AG20443 (cell line): Measurements from ENCODE around the gene ESPL1.
A peak's percentile ranks its signal among the peaks of the same experiment; 100 is the strongest.
"Not testable (repeated sequence)": the region's sequence is repeated elsewhere in the genome, so short reads cannot be mapped to it uniquely, and the experiment has no call there.

Source experiments
- DNase-seq: peaks from one replicate; pipeline ENCODE4 v3.0.0; 2012; ENCODE audit warnings: low spot score, mixed read lengths

The ESPL1 gene

GRCh38 chr12:53258541-53259539, 9.3 kb upstream of the ESPL1 start:
- DNase-seq = no peak

- no peak for DNase-seq
Observed at GRCh38 chr12:53259891-53260290, 8.2 kb upstream of the ESPL1 start.

- no peak for DNase-seq
Observed at GRCh38 chr12:53265783-53266182, 2.3 kb upstream of the ESPL1 start.

GRCh38 chr12:53267306-53267998, 647 bp upstream of the ESPL1 start:
- DNase-seq = no peak

- DNase-seq = peak; percentile 34
Observed at GRCh38 chr12:53268630-53269562, 797 bp downstream of the ESPL1 start.

DNA sequence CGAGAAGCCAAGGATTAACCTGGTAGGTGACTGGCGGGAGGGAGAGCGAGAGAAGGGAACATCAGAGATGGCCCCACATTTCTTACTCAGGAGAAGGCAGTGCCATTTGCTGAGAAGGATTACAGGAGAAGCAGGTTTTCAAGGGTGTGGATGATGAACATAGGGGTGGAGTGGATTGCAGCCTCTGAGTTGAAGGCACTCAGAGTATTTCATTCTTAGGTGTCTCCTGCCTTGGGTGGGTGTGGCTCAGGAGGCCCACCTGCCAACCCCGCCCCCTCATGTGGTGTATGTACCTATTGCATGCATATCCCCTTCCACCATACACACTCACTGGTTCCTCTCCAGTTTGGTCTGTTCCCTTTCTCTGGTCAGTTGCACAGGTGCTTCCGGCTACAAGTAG, 6.3 kb downstream of the ESPL1 start:
- DNase-seq = no peak

DNA sequence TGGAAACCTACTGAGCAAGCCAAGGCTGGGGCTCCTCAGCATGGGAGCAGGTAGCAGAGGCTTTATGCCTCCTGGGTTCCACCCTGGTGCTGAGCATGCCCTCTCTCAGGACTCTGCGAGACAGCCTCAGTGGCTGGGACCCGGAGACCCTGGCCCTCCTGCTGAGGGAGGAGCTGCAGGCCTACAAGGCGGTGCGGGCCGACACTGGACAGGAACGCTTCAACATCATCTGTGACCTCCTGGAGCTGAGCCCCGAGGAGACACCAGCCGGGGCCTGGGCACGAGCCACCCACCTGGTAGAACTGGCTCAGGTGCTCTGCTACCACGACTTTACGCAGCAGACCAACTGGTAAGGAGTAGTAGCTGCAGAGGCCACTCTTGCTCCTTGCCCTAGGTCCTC, 8.4 kb downstream of the ESPL1 start:
- no peak for DNase-seq

- DNase-seq = no peak
Observed at GRCh38 chr12:53277981-53278380, 9.9 kb downstream of the ESPL1 start.

DNA sequence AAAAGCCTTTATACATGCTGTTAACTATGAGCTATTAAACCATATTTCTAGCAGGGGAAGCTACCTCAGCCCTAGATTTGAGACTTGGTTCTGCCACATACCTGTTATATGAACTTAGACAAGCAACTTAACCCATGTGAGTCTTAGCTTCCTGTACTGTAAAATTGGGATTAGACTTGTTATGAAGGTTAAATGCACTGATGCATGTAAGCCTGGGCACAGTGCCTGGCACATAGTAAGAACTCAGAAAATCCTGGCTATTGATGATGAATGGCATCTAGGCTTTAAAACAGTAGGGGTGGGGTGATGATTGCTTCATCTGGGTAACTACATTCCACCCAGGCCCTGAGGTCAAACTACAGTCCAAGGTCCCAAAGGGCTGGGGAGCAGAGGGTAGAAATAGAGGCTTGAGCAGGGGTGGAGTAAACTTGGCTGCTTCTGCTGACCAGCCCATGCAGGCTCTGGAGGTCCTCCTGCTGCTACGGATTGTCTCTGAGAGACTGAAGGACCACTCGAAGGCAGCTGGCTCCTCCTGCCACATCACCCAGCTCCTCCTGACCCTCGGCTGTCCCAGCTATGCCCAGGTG, 11.3 kb downstream of the ESPL1 start:
- DNase-seq = no peak

DNA sequence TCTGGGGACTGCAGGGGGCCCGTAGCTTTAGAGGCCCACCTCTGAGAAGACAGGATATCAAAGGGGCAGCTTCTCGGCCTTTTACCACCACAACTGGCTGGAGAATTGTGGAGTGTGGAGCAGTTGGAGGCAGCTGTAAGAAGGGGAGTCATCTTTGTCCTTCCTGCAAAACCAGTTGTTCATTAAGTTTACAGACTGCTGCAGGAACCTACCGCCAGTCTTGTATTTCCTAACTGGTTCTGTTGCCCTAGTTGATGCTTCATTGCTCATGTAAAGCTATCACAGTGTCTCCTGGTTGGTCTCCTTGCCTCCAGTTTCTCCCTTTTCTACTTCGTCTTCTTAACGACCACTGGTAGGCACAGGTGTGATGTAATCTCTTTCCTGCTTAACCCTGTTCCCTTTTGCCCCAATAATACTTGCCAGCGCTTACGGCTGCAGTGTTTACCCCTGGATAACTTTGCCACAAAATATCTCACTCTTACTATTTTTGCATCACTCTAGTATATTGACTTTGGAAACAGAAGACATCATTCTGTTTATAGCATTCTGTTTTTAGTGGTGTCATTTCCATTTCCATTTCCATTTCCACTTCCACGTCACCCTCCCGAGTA, 11.9 kb downstream of the ESPL1 start:
- no peak for DNase-seq

DNA sequence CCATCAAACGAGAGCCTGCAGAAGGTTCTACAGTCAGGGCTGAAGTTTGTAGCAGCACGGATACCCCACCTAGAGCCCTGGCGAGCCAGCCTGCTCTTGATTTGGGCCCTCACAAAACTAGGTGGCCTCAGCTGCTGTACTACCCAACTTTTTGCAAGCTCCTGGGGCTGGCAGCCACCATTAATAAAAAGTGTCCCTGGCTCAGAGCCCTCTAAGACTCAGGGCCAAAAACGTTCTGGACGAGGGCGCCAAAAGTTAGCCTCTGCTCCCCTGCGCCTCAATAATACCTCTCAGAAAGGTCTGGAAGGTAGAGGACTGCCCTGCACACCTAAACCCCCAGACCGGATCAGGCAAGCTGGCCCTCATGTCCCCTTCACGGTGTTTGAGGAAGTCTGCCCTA, 18.3 kb downstream of the ESPL1 start:
- no peak for DNase-seq

DNA sequence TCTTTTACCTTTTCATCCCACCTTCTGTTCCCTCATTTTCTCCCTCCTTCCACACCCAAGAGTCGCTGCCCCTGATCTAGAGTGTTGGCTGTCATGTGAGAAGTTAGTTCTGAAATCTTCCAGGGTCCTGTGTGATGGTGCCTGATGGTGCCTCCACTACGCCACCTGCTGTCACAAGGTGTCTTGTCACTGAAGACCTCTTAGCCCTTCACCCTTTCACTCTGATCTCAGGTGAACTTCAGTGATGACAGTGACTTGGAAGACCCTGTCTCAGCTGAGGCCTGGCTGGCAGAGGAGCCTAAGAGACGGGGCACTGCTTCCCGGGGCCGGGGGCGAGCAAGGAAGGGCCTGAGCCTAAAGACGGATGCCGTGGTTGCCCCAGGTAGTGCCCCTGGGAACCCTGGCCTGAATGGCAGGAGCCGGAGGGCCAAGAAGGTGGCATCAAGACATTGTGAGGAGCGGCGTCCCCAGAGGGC, 19.7 kb downstream of the ESPL1 start:
- peak; percentile 72 for DNase-seq

DNA sequence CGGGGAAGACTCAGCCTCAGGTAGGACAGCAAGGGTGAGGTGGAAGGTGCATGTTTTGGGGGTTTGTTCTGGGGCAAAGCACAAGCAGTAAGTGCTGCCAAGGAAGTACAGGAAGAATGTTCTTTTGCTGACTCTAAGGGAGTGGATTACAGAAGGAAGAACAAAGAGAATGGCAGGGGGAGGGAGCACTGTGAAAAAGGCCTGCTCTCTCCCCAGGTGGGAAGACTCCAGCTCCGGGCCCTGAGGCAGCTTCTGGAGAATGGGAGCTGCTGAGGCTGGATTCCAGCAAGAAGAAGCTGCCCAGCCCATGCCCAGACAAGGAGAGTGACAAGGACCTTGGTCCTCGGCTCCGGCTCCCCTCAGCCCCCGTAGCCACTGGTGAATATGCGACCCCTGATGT, 20.2 kb downstream of the ESPL1 start:
- DNase-seq = no peak

DNA sequence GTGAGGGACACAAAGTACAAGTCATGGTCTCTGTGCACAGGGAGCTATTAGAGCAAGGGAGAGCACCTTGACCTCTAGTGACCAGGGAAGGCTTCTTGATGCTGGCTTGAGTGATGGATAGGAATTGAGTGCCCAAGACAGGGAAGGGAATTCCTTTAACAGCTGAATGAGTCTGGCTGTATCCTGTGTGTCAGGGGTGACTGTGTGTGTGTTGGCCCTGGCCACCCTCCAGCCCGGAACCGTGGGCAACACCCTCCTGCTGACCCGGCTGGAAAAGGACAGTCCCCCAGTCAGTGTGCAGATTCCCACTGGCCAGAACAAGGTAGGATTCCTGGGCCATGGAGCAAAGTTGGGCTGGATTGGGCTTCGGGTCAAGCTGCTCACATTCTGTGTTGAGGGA, 21.8 kb downstream of the ESPL1 start:
- peak; percentile 68 for DNase-seq

DNA sequence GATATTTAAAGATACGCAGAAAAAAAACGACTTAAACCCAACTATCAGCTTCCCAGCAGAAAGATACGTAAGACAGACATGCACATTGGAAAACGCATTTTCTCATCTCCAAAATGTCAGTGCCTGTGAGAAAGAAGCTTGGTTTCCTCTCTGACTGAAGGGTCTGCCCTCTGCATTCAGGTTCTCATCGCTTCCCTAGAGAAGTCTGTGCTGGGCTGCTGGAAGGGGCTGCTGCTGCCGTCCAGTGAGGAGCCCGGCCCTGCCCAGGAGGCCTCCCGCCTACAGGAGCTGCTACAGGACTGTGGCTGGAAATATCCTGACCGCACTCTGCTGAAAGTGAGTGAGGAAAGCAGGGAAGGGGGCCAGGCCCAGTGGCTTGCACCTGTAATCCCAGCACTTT, 22.6 kb downstream of the ESPL1 start:
- DNase-seq = no peak

DNA sequence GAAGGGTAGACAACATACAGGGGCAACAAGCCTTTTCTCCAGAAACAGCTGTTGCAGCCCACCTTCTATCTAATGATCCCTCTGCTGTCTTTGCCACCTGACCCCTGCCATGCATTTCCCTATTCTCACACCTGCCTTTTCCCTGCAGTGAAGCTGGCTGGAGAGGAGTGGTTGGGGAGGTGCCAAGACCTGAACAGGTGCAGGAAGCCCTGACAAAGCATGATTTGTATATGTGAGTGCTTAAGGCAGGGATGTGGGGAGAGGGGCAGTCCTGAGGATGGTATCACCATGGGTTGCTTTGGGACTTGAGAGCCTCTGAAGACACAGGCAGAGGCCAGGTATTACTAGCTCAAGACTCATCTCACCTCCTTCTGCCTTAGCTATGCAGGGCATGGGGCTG, 24.3 kb downstream of the ESPL1 start:
- no peak for DNase-seq

DNA sequence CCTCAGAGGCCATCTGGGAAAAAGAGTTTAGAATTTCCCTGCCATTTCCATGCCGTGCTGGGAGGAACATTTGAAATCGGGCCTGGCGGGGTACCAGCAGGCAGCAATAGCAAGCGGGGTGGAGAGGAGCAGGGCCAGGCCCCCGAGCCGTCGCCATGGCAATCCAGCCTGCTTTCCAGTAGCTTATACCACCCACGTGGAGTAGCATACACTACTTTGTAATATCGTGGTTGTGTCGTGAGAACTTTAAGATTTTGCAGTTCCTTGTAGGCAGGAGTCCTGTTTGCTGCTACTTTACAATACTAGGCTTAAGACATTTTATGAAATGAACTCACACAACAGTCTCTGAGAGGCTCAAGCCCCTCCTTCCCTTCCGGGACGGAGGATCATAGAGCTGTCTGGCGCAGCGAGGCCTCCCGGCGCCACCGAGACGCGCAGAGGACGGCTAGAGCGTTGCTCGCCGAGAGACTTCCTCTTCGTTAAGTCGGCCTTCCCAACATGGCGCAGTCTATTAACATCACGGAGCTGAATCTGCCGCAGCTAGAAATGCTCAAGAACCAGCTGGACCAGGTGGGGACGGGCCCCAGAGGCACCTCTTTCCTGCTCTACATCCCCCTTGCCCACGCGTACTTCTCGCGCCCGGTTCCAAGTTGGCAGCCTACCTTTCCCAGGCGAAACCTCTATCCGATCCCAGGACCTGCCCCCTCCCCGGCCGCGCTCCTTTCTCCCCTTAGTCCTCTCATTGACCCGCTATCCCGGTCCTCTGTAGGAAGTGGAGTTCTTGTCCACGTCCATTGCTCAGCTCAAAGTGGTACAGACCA, 27.2 kb downstream of the ESPL1 start, which contains the start of gene PFDN5:
Gene PFDN5 (plus strand): TSS at position 473 of the 821 bp plus-strand sequence. CDS start 26 bp downstream, at position 499.
- DNase-seq = peak; percentile 90

- DNase-seq = no peak
Observed at GRCh38 chr12:53295891-53296219, 27.8 kb downstream of the ESPL1 start.

- not testable (repeated sequence) for DNase-seq
Observed at GRCh38 chr12:53297106-53297505, 29.0 kb downstream of the ESPL1 start.

DNA sequence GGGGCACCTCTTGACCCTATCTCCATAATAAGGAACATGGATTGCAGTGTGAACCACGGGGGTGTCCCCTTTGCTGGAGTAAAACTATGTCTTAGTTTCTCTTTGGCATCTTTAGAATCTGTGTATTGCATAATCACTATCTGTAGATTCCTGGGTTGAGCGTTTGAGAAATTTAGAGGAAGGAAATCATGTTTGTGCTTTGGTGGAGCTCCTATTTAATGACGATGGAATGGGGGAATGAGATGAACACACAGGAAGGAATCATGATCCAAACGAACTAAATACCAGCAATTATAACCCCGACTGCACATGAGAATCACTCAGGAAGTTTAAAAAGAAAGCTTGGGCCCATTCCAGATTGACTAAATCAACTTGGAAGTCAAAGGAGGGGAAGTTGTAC, 30.1 kb downstream of the ESPL1 start:
- peak; percentile 68 for DNase-seq
